ENCODE data around the gene P3H4.

The P3H4 gene

DNA sequence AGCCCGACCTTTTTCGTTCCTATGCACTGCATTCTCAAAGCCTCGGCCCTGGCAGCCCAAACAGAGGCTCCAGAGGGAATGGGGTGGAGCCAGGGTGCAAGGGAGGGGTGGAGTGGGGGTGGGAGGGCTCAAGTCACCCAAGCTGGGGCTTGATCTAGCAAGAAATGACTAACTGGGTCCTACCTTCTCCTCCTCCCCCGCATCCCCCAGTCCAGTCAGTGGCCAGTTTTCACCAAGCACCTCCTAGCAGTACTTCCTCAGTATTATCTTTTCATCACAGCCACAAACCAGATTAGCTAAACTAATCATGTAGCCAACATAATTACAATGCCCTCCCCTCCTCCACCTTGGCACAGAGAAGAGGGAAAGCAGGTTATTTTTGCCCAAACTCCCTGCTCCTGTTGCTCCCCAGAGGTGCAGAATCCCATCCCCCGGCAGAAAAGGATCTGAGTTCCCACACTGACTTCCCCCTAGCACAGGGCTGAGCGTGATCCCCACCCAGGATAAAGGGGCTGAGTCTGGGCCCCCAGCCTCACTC lies 27.5 kb downstream of the P3H4 start:
- H3K4me1 ChIP-seq: peaks cover 13% of the 10 kb centered on the region
- H3K9me3 ChIP-seq (ENCODE audit: control insufficient read depth, low read length): no peaks in the 10 kb centered on the region
- H3K4me3 ChIP-seq (ENCODE audit: low read depth, low read length): peak overlapping the region; percentile 1
- TF ChIP-seq, protein P1, sequence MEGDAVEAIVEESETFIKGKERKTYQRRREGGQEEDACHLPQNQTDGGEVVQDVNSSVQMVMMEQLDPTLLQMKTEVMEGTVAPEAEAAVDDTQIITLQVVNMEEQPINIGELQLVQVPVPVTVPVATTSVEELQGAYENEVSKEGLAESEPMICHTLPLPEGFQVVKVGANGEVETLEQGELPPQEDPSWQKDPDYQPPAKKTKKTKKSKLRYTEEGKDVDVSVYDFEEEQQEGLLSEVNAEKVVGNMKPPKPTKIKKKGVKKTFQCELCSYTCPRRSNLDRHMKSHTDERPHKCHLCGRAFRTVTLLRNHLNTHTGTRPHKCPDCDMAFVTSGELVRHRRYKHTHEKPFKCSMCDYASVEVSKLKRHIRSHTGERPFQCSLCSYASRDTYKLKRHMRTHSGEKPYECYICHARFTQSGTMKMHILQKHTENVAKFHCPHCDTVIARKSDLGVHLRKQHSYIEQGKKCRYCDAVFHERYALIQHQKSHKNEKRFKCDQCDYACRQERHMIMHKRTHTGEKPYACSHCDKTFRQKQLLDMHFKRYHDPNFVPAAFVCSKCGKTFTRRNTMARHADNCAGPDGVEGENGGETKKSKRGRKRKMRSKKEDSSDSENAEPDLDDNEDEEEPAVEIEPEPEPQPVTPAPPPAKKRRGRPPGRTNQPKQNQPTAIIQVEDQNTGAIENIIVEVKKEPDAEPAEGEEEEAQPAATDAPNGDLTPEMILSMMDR (IDR thresholded peaks at IDR 0.05): no peak
- no peaks in the 10 kb centered on the region for H3K27me3 ChIP-seq (ENCODE audit: control insufficient read depth, insufficient read depth, low read length)
- H3K27ac ChIP-seq: no peak overlapping the region
- peaks cover 34% of the 10 kb centered on the region for H3K79me2 ChIP-seq
- H3K36me3 ChIP-seq (ENCODE audit: control insufficient read depth, insufficient read depth, low read length): no peaks in the 10 kb centered on the region
- no peak overlapping the region for H2AFZ ChIP-seq
- H3K9ac ChIP-seq: no peak overlapping the region
- H3K4me2 ChIP-seq (ENCODE audit: low read length): peak overlapping the region; percentile 92

DNA sequence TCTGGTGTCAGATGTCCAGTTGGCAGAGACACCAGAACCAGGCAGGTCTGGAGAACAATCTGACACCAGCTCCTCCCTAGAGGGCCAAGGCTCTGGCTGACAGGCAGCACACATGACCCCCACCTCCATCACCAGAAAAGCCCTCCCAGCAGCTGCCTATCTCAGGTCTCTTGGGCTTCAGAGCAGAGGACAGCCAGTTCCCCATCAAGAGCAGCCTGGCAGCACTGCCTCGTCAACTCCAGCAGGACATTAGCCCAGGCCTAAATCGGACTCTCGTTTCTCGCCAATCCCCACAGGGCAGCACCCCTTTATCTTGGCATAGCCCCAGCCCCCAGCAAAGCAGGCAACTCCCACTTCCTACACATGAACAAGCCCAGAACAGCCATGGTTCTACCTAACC lies 29.6 kb downstream of the P3H4 start:
- no peak overlapping the region for H3K4me3 ChIP-seq (ENCODE audit: low read depth, low read length)
- peaks cover 34% of the 10 kb centered on the region for H3K79me2 ChIP-seq
- TF ChIP-seq, protein P1 (IDR thresholded peaks at IDR 0.05): no peak
- no peaks in the 10 kb centered on the region for H3K27me3 ChIP-seq (ENCODE audit: control insufficient read depth, insufficient read depth, low read length)
- no peak overlapping the region for H3K4me2 ChIP-seq (ENCODE audit: low read length)
- H3K36me3 ChIP-seq (ENCODE audit: control insufficient read depth, insufficient read depth, low read length): no peaks in the 10 kb centered on the region
- H3K27ac ChIP-seq: peak overlapping the region; percentile 22
- H3K4me1 ChIP-seq: peaks cover 14% of the 10 kb centered on the region
- no peaks in the 10 kb centered on the region for H3K9me3 ChIP-seq (ENCODE audit: control insufficient read depth, low read length)
- no peak overlapping the region for H2AFZ ChIP-seq
- no peak overlapping the region for H3K9ac ChIP-seq

DNA sequence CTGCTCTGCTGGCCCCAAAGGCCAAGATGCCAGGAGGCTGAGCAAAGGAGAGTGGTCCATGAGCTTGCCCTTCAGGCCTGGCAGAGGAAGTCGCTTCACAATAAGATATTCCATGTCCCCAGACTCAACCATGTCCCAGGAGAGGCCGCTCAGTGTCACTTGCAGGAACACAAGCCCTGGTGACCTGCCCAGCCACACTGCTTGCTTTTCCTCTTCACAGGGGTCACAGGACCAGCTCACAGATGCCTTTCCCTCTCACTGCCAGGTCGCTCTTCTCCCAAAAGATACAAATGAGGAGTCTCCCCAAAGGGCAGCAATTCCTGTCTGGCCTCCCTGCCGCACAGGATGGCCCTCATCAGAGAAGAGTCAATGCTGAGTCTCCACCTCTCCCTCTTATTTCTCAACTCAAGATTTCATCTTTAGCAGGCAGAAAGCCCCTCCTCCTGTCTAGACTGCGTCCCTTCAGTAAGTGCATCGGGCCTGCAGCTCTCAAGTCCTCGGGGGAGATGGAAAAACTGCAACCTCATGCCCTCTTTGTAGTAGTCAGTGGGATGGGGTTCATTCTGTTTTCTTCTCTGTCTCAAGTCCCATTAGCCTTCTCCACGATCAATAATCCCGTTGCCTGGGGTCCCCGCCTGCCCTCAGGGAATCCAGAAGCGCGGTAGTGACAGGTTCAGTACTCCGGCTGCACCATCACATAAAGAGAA lies 30.2 kb downstream of the P3H4 start:
- H3K4me2 ChIP-seq (ENCODE audit: low read length): no peak overlapping the region
- peaks cover 35% of the 10 kb centered on the region for H3K79me2 ChIP-seq
- H2AFZ ChIP-seq: no peak overlapping the region
- no peaks in the 10 kb centered on the region for H3K9me3 ChIP-seq (ENCODE audit: control insufficient read depth, low read length)
- H3K36me3 ChIP-seq (ENCODE audit: control insufficient read depth, insufficient read depth, low read length): no peaks in the 10 kb centered on the region
- H3K27me3 ChIP-seq (ENCODE audit: control insufficient read depth, insufficient read depth, low read length): no peaks in the 10 kb centered on the region
- no peak overlapping the region for H3K9ac ChIP-seq
- peaks cover 12% of the 10 kb centered on the region for H3K4me1 ChIP-seq
- TF ChIP-seq, protein P1 (IDR thresholded peaks at IDR 0.05): no peak
- H3K4me3 ChIP-seq (ENCODE audit: low read depth, low read length): no peak overlapping the region
- H3K27ac ChIP-seq: peak overlapping the region; percentile 22

DNA sequence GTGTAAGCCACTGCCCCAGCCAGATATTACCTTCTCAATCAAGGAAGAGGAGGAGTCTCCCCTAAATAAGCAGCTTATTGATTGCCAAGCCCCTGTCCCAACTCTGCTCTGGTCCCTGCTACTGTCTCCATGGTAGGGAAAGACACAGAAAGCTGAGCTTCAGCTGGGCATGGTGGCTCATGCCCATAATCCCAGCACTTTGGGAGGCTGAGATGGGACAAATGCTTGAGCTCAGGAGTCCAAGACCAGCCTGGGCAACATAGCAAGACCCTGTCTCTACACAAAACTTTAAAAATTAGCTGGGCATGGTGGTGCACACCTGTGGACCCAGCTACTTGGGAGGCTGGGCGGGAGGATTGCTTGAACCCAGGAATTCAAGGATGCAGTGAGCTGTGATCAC lies 31.8 kb downstream of the P3H4 start:
- H2AFZ ChIP-seq: no peak overlapping the region
- peaks cover 32% of the 10 kb centered on the region for H3K79me2 ChIP-seq
- H3K9ac ChIP-seq: no peak overlapping the region
- no peak overlapping the region for H3K27ac ChIP-seq
- no peaks in the 10 kb centered on the region for H3K9me3 ChIP-seq (ENCODE audit: control insufficient read depth, low read length)
- H3K36me3 ChIP-seq (ENCODE audit: control insufficient read depth, insufficient read depth, low read length): no peaks in the 10 kb centered on the region
- H3K4me1 ChIP-seq: peaks cover 12% of the 10 kb centered on the region
- no peaks in the 10 kb centered on the region for H3K27me3 ChIP-seq (ENCODE audit: control insufficient read depth, insufficient read depth, low read length)
- TF ChIP-seq, protein P1 (IDR thresholded peaks at IDR 0.05): no peak
- H3K4me2 ChIP-seq (ENCODE audit: low read length): no peak overlapping the region
- no peak overlapping the region for H3K4me3 ChIP-seq (ENCODE audit: low read depth, low read length)
